Rectal smooth muscle tissue (tissue), 1 donor: ENCODE measurements around the gene DACH1.

ENCODE experiments used
- H3K27ac ChIP-seq: one replicate; pipeline ENCODE4 v1.7.0; 2013; ENCODE audit warnings: low read depth, low read length, inconsistent platforms
- H3K27me3 ChIP-seq: one replicate; pipeline ENCODE4 v1.7.0; 2013; ENCODE audit warnings: low read length; ENCODE audit not compliant: control insufficient read depth, insufficient read depth
- H3K36me3 ChIP-seq: one replicate; pipeline ENCODE4 v1.7.0; 2013; ENCODE audit warnings: low read length; ENCODE audit not compliant: control insufficient read depth, insufficient read depth
- H3K4me1 ChIP-seq: one replicate; pipeline ENCODE4 v1.7.0; 2013; ENCODE audit warnings: low read length; ENCODE audit not compliant: control insufficient read depth, insufficient read depth
- H3K4me3 ChIP-seq: one replicate; pipeline ENCODE4 v1.7.0; 2013; ENCODE audit warnings: low read length
- H3K9ac ChIP-seq: one replicate; pipeline ENCODE4 v1.7.0; 2013; ENCODE audit warnings: low read length

The DACH1 gene

GRCh38 chr13:71876648-71877255 lies 9.7 kb upstream of the DACH1 start:
- Histone ChIP-seq H3K27ac (no peak overlapping the region), H3K4me1 (no peaks in the 10 kb centered on the region), H3K4me3 (no peak overlapping the region), H3K27me3 (no peaks in the 10 kb centered on the region), H3K9ac (no peak overlapping the region), H3K36me3 (no peaks in the 10 kb centered on the region)

DNA sequence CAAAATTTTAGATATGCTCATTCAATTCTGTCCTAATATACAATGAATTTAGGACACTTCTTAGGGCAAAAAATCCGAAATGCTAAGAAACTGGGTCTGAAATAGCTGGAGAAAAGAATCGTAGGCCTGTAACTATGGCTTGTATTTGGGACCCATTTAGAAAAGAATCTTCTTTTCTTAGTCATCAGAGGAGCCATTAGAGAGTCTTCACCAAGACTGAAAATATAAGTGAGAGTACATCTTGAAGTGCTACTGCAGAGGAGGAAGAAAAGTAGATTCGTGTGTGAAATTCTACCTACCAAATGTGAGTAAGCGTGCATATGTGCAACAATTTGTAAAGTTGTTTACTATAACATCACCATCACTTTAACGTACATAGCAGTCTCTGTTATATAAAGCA lies 8.8 kb upstream of the DACH1 start:
- H3K4me1 ChIP-seq: no peaks in the 10 kb centered on the region
- no peak overlapping the region for H3K9ac ChIP-seq
- no peak overlapping the region for H3K4me3 ChIP-seq
- no peaks in the 10 kb centered on the region for H3K27me3 ChIP-seq
- no peak overlapping the region for H3K27ac ChIP-seq
- H3K36me3 ChIP-seq: no peaks in the 10 kb centered on the region

DNA sequence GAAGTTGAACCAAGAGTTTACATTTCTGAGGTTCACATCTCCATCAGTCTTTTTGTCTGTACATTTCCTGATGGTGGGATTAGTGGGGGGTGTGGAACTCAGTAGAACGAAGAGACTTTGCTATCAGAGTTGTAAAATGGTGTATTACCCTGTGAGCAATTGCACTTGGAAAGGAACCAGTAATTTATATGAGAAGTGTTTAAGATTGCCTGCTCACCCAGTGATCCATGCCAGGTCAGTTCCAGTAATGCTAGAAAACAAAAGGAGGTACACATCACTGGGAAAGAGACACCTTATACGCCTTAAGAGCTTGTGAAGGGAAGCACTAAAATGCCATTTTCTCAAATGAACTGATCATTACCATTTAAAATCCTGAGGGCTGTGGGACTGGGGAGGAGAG lies 7.5 kb upstream of the DACH1 start:
- Histone ChIP-seq H3K9ac (no peak overlapping the region), H3K4me3 (no peak overlapping the region), H3K27me3 (no peaks in the 10 kb centered on the region), H3K36me3 (no peaks in the 10 kb centered on the region), H3K27ac (no peak overlapping the region), H3K4me1 (no peaks in the 10 kb centered on the region)

- no peaks in the 10 kb centered on the region for H3K27me3 ChIP-seq
- no peaks in the 10 kb centered on the region for H3K4me1 ChIP-seq
- H3K27ac ChIP-seq: no peak overlapping the region
- H3K4me3 ChIP-seq: no peak overlapping the region
- no peak overlapping the region for H3K9ac ChIP-seq
- H3K36me3 ChIP-seq: no peaks in the 10 kb centered on the region
Observed at GRCh38 chr13:71873418-71874247, 6.6 kb upstream of the DACH1 start.

- Histone ChIP-seq H3K4me3 (no peak overlapping the region), H3K9ac (no peak overlapping the region), H3K4me1 (no peaks in the 10 kb centered on the region), H3K27me3 (no peaks in the 10 kb centered on the region), H3K27ac (no peak overlapping the region), H3K36me3 (no peaks in the 10 kb centered on the region)
Observed at GRCh38 chr13:71871844-71872243, 4.8 kb upstream of the DACH1 start.

DNA sequence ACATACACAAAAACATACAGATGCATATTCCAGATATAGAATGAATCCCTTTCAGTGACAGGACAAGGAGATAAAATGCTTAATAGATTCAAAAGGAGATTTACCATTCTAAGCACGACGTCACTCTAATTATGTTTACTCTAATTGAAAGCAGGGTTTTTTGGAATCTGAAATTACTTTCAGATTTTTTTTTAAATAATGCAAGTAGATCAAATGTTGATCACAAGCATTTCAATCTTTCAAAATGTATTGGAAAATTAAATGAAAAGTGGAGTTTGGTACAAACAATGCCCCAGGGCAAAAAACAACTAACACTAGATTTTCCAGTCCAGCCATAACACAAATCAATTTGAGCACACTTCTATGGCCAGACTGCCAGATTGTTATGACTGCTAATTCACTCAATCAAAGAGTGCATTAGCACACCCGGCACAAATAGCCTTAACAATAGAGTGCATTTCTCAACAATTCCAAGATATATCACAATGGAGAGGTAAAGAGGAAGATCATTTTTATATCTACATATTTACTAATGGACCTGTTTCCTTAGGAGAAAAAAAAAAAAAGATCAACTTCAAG lies 4.3 kb upstream of the DACH1 start:
- Histone ChIP-seq H3K27ac (no peak overlapping the region), H3K4me3 (no peak overlapping the region), H3K36me3 (no peaks in the 10 kb centered on the region), H3K4me1 (no peaks in the 10 kb centered on the region), H3K9ac (no peak overlapping the region), H3K27me3 (no peaks in the 10 kb centered on the region)

GRCh38 chr13:71870100-71870499 lies 3.1 kb upstream of the DACH1 start:
- Histone ChIP-seq H3K4me1 (no peaks in the 10 kb centered on the region), H3K9ac (no peak overlapping the region), H3K27ac (no peak overlapping the region), H3K27me3 (no peaks in the 10 kb centered on the region), H3K36me3 (no peaks in the 10 kb centered on the region), H3K4me3 (no peak overlapping the region)

GRCh38 chr13:71869274-71869673 lies 2.3 kb upstream of the DACH1 start:
- no peaks in the 10 kb centered on the region for H3K36me3 ChIP-seq
- no peak overlapping the region for H3K4me3 ChIP-seq
- H3K27me3 ChIP-seq: no peaks in the 10 kb centered on the region
- H3K4me1 ChIP-seq: no peaks in the 10 kb centered on the region
- H3K27ac ChIP-seq: no peak overlapping the region
- no peak overlapping the region for H3K9ac ChIP-seq

DNA sequence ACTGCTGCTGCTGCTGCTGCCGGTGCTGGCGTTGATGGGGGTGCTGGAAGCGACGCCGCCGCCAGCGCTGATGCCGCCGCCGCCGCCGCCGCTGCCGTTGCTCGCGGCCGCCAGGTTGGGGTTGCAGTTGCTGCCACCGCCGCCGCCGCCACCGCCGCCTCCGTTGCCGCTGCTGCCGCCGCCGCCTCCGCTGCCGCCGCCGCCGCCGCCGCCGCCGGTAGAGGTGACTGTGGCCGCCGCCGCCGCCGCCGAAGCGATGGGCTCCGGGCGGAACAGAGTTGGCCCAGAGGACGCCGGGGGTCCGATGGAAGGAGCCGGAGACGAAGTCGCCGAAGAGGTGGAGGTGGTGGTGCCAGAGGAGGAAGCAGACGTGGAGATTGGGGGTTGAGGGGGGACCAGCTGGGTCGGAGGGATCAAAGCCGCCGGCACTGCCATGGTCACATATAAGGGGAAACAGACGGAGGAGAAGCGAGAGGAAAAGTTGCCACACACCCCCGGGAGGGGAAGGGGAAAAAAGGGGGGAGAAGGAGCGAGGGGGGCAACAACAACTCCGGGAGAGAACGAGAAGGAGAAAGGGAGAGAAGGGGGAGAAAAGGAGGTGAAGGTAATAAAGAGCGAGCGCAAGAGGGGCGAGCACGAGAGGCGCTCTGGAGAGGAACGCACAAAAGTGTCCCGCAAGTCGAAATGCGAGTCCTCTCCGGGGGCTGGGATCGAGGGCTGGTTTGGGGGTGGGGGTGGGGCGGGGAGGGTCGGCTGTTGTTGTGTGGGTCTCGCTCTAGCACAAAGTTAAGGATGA lies 471 bp downstream of the DACH1 start:
- H3K4me1 ChIP-seq: no peaks in the 10 kb centered on the region
- H3K36me3 ChIP-seq: no peaks in the 10 kb centered on the region
- peak overlapping the region; percentile 83 for H3K4me3 ChIP-seq
- peak overlapping the region; percentile 68 for H3K9ac ChIP-seq
- no peaks in the 10 kb centered on the region for H3K27me3 ChIP-seq
- no peak overlapping the region for H3K27ac ChIP-seq

DNA sequence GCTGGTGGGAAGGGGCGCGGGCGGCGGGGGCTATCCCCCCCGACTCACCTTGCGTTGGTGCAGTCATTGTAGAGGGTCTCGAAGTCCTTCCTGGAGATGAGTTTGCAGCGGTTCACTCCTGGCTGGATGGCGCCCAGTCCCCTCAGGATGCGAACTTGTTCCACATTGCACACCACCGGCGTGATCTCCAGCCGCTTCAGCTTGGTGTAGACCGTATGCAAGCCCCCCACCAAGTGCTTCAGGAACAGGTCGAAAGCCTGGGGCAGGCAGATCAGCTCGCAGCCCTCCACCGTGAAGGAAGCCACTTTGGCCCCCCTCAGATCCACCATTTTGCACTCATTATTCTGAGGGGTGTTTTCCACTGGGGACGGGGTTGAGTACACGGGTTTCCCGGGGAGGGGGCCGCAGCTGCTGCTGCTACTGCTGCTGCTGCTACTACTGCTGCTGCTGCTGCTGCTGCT lies 1.1 kb downstream of the DACH1 start:
- no peak overlapping the region for H3K27ac ChIP-seq
- H3K27me3 ChIP-seq: no peaks in the 10 kb centered on the region
- no peak overlapping the region for H3K9ac ChIP-seq

DNA sequence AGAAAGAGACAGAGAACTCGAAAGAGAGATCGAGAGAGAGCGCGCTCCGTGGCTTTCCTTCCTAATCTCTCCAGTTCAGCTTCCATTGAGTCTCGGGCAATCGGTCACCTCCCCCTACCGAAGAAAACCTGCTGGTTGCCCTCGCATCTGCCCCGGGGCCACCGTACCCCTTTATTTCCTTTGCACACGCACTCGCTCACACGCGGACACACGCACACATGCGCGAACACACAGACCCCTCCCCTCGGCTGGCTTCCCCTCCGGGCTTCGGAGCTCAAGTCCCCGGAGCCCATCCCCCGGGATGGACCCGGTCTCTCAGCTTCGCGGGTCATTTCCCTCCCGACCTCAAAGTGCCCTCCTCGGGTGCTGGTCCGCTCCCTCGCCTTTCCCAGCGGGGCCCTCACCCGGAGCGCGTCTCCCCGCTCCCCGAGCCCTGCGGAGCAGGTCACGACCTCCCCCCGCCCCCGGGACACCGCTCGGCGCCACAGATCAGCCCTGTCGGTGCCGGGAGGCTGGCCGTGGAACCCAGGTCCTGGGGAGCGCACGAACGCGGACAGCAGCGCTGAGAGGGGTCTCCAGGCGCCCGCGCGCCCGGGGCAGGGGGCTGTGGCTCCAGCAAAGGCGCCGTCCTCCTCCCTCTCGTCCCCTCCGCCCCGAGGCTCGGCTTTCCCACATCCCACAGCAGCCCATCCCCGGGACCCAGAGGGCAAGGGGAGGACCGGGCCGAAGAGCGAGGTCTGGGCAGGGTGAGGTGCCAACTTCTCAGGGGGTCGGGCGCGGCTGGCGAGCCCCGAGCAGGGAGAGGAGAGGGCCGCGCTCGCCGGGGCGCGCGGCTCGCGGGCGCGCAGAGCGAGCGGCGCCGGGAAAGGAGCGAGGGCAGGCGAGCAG lies 1.8 kb downstream of the DACH1 start:
- H3K27ac ChIP-seq: no peak overlapping the region
- H3K36me3 ChIP-seq: no peaks in the 10 kb centered on the region
- H3K4me3 ChIP-seq: peak overlapping the region; percentile 83
- no peaks in the 10 kb centered on the region for H3K4me1 ChIP-seq
- H3K9ac ChIP-seq: peak overlapping the region; percentile 27
- H3K27me3 ChIP-seq: no peaks in the 10 kb centered on the region

More for the DNA sequence above, 1.1 kb downstream of the DACH1 start:
- Histone ChIP-seq H3K4me3 (peak overlapping the region; percentile 83), H3K4me1 (no peaks in the 10 kb centered on the region), H3K36me3 (no peaks in the 10 kb centered on the region)
